ENCODE results near the gene TCTN1.
"Not testable (repeated sequence)": the region's sequence is repeated elsewhere in the genome, so short reads cannot be mapped to it uniquely, and the experiment has no call there.

Gene TCTN1

DNA sequence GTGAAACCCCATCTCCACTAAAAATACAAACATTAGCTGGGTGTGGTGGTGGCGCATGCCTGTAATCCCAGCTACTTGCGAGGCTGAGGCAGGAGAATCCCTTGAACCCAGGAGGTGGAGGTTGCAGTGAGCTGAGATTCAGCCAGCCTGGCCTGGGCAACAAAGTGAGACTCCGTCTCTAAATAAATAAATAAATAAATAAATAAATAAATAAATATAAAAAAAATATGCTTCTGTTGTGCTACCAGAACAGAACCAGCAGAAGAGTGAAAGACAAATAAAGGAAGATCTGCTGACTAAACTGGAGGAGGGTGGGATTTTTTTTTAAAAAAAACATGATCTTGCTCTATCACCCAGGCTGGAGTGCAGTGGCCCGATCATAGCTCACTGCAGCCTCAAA lies 21.0 kb upstream of the TCTN1 start:
- POLR2A ChIA-PET; DNase-seq; H3K27me3 ChIP-seq (replicated peaks in 2 of 5; ENCODE audit: control insufficient read depth in 4 of 5, insufficient read depth in 5 of 5, low read length in 4 of 5); H3K4me3 ChIP-seq (ENCODE audit: control insufficient read depth in 1 of 7, extremely low read depth in 1 of 7, insufficient read depth in 4 of 7, low read depth in 2 of 7, low read length in 6 of 7); H3K27ac ChIP-seq (ENCODE audit: insufficient read depth in 1 of 2, low read depth in 1 of 2, low read length in 2 of 2, poor library complexity in 1 of 2, severe bottlenecking in 2 of 2); H3K36me3 ChIP-seq (ENCODE audit: control insufficient read depth in 4 of 4, insufficient read depth in 4 of 4, low read length in 3 of 4); H3K9me3 ChIP-seq (ENCODE audit: control extremely low read depth in 1 of 5, control insufficient read depth in 4 of 5, insufficient read depth in 2 of 5, low read depth in 1 of 5, low read length in 4 of 5): not testable (repeated sequence)
- H3K4me1 ChIP-seq (ENCODE audit: control extremely low read depth in 1 of 4, control insufficient read depth in 4 of 4, insufficient read depth in 4 of 4, low read length in 3 of 4) = peaks cover 11 to 30% (median 25%) of the 10 kb centered on the region in 4 experiments
- CTCF ChIA-PET = interaction anchor here (1.1 to 5.7 kb wide), 5 partner anchors 9 to 53 kb away, joined by 3 to 41 read pairs (median 6); no protein-coding TSS in a partner anchor
- WGBS (ENCODE audit: insufficient coverage) = 100% methylated on average over 1 of the region's 4 CpGs

DNA sequence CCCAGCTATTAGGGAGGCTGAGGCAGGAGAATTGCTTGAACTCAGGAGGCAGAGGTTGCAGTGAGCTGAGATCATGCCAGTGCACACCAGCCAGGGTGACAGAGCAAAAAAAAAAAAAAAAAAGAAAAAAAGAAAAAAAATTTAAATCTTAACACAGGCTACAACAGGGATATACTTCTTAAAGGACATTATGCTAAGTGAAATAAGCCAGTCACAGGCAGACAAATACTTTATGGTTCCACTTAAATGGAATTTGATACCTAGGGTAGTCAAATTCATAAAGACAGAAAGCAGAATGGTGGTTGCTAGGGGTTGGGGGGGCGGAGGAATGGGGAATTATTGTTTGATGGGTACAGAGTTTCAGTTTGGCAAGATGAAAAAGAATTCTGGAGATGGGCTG lies 16.0 kb upstream of the TCTN1 start:
- no peak for DNase-seq
- Histone ChIP-seq H3K4me3 (ENCODE audit: control insufficient read depth in 1 of 7, extremely low read depth in 1 of 7, insufficient read depth in 4 of 7, low read depth in 2 of 7, low read length in 6 of 7) (no peak overlapping the region), H3K4me1 (ENCODE audit: control extremely low read depth in 1 of 4, control insufficient read depth in 4 of 4, insufficient read depth in 4 of 4, low read length in 3 of 4) (peaks cover 0 to 9% (median 8%) of the 10 kb centered on the region in 4 experiments), H3K27ac (ENCODE audit: insufficient read depth in 1 of 2, low read depth in 1 of 2, low read length in 2 of 2, poor library complexity in 1 of 2, severe bottlenecking in 2 of 2) (no peak overlapping the region), H3K36me3 (ENCODE audit: control insufficient read depth in 4 of 4, insufficient read depth in 4 of 4, low read length in 3 of 4) (no peaks in the 10 kb centered on the region), H3K27me3 (replicated peaks in 2 of 5; ENCODE audit: control insufficient read depth in 4 of 5, insufficient read depth in 5 of 5, low read length in 4 of 5) (no peaks in the 10 kb centered on the region), H3K9me3 (ENCODE audit: control extremely low read depth in 1 of 5, control insufficient read depth in 4 of 5, insufficient read depth in 2 of 5, low read depth in 1 of 5, low read length in 4 of 5) (no peaks in the 10 kb centered on the region)
- ChIA-PET POLR2A (no interaction called here), CTCF (interaction anchor here (1.7 to 9.6 kb wide), 6 partner anchors 12 to 147 kb away, joined by 6 to 280 read pairs (median 102); partner anchors contain the start of gene ARPC3)
- WGBS (ENCODE audit: insufficient coverage) = no CpG with 5 or more reads among the region's 1 CpG

GRCh38 chr12:110599334-110599733 lies 14.6 kb upstream of the TCTN1 start:
- H3K27ac ChIP-seq (ENCODE audit: insufficient read depth in 1 of 2, low read depth in 1 of 2, low read length in 2 of 2, poor library complexity in 1 of 2, severe bottlenecking in 2 of 2) = no peak overlapping the region
- no peak overlapping the region for H3K4me3 ChIP-seq (ENCODE audit: control insufficient read depth in 1 of 7, extremely low read depth in 1 of 7, insufficient read depth in 4 of 7, low read depth in 2 of 7, low read length in 6 of 7)
- H3K4me1 ChIP-seq (ENCODE audit: control extremely low read depth in 1 of 4, control insufficient read depth in 4 of 4, insufficient read depth in 4 of 4, low read length in 3 of 4) = peaks cover 0 to 9% (median 8%) of the 10 kb centered on the region in 4 experiments
- H3K9me3 ChIP-seq (ENCODE audit: control extremely low read depth in 1 of 5, control insufficient read depth in 4 of 5, insufficient read depth in 2 of 5, low read depth in 1 of 5, low read length in 4 of 5) = no peaks in the 10 kb centered on the region
- ChIA-PET CTCF (interaction anchor here (0.6 to 9.6 kb wide), 17 partner anchors 13 to 508 kb away, joined by 3 to 280 read pairs (median 33); partner anchors contain the start of genes ARPC3, FAM216A, GPN3 and TCTN1), POLR2A (interaction anchor here (0.6 kb wide), 1 partner anchor 150 kb away, joined by 3 read pairs; no protein-coding TSS in a partner anchor)
- DNase-seq = peak in 2 of 3 donors; percentile 33 to 35
- H3K36me3 ChIP-seq (ENCODE audit: control insufficient read depth in 4 of 4, insufficient read depth in 4 of 4, low read length in 3 of 4) = no peaks in the 10 kb centered on the region
- WGBS (ENCODE audit: insufficient coverage) = 17% methylated on average over 1 of the region's 4 CpGs
- no peaks in the 10 kb centered on the region for H3K27me3 ChIP-seq (replicated peaks in 2 of 5; ENCODE audit: control insufficient read depth in 4 of 5, insufficient read depth in 5 of 5, low read length in 4 of 5)

DNA sequence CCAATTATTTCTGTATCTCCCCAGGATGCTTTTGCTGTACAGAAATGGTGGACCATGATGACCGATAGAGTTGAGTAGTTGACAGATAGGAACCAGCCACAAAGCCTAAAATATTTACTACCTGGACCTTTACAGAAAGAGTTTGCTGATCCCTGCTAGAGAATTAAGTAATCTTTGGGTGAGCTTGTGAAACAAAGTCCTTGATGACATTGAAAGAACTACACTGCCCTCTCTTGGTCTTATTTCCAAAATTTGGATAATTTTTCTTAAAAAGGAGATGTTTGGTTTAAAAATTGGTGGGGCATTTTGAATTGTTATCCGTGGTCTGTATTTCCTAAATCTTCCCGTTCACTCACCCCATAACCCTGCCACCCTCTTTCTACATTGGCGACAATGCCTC lies 13.7 kb upstream of the TCTN1 start:
- Histone ChIP-seq H3K27ac (ENCODE audit: insufficient read depth in 1 of 2, low read depth in 1 of 2, low read length in 2 of 2, poor library complexity in 1 of 2, severe bottlenecking in 2 of 2) (no peak overlapping the region), H3K4me3 (ENCODE audit: control insufficient read depth in 1 of 7, extremely low read depth in 1 of 7, insufficient read depth in 4 of 7, low read depth in 2 of 7, low read length in 6 of 7) (no peak overlapping the region), H3K4me1 (ENCODE audit: control extremely low read depth in 1 of 4, control insufficient read depth in 4 of 4, insufficient read depth in 4 of 4, low read length in 3 of 4) (peaks cover 2 to 13% (median 11%) of the 10 kb centered on the region in 4 experiments), H3K27me3 (replicated peaks in 2 of 5; ENCODE audit: control insufficient read depth in 4 of 5, insufficient read depth in 5 of 5, low read length in 4 of 5) (no peaks in the 10 kb centered on the region), H3K9me3 (ENCODE audit: control extremely low read depth in 1 of 5, control insufficient read depth in 4 of 5, insufficient read depth in 2 of 5, low read depth in 1 of 5, low read length in 4 of 5) (no peaks in the 10 kb centered on the region), H3K36me3 (ENCODE audit: control insufficient read depth in 4 of 4, insufficient read depth in 4 of 4, low read length in 3 of 4) (no peaks in the 10 kb centered on the region)
- CTCF ChIA-PET = interaction anchor here (0.6 to 9.6 kb wide), 26 partner anchors 8 to 520 kb away, joined by 3 to 280 read pairs (median 10); partner anchors contain the start of genes ARPC3, FAM216A, GPN3 and TCTN1
- POLR2A ChIA-PET = interaction anchor here (0.6 to 1.0 kb wide), 2 partner anchors 19 to 150 kb away, joined by 3 read pairs; no protein-coding TSS in a partner anchor
- peak; percentile 70 to 81 (median 74) for DNase-seq
- no CpG with 5 or more reads among the region's 4 CpGs for WGBS (ENCODE audit: insufficient coverage)

DNA sequence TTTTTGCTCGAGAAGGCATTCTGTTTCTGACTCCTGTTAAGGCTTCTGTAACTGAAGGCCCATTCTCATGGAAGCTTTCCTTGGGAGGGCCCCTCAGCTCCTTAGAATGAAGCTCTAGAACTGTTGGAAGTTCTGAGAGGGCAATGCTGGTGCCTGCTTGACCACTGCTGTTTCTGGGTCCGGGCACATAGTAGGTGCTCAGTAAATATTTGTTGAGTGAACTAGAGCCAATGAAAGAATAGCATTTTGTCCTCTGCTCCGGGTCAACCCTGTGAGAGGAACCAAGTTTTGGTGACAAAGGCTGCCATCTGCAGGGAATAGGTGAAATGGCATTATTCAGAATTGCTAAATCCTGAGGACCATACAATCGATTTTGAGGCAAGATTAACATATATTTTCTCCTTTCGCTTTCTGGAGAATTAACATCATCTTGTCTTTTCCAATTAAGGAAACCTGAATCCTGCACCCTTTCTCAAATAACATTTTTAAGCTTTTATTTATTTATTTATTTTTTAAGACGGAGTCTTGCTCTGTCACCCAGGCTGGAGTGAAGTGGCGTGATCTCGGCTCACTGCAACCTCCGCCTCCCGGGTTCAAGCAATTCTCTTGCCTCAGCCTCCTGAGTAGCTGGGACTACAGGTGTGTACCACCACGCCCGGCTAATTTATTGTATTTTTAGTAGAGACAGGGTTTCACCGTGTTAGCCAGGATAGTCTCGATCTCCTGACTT lies 11.7 kb upstream of the TCTN1 start:
- H3K4me3 ChIP-seq (ENCODE audit: control insufficient read depth in 1 of 7, extremely low read depth in 1 of 7, insufficient read depth in 4 of 7, low read depth in 2 of 7, low read length in 6 of 7); H3K36me3 ChIP-seq (ENCODE audit: control insufficient read depth in 4 of 4, insufficient read depth in 4 of 4, low read length in 3 of 4); H3K9me3 ChIP-seq (ENCODE audit: control extremely low read depth in 1 of 5, control insufficient read depth in 4 of 5, insufficient read depth in 2 of 5, low read depth in 1 of 5, low read length in 4 of 5); H3K27ac ChIP-seq (ENCODE audit: insufficient read depth in 1 of 2, low read depth in 1 of 2, low read length in 2 of 2, poor library complexity in 1 of 2, severe bottlenecking in 2 of 2); H3K27me3 ChIP-seq (replicated peaks in 2 of 5; ENCODE audit: control insufficient read depth in 4 of 5, insufficient read depth in 5 of 5, low read length in 4 of 5): not testable (repeated sequence)
- peak; percentile 63 to 74 (median 73) for DNase-seq
- CTCF ChIA-PET = interaction anchor here (0.9 to 9.6 kb wide), 26 partner anchors 10 to 291 kb away, joined by 3 to 280 read pairs (median 10); partner anchors contain the start of genes ARPC3, FAM216A, GPN3 and TCTN1
- WGBS (ENCODE audit: insufficient coverage) = 65% methylated on average over 13 of the region's 14 CpGs
- POLR2A ChIA-PET = interaction anchor here (0.6 to 0.9 kb wide), 3 partner anchors 47 to 153 kb away, joined by 3 to 4 read pairs (median 3); no protein-coding TSS in a partner anchor
- H3K4me1 ChIP-seq (ENCODE audit: control extremely low read depth in 1 of 4, control insufficient read depth in 4 of 4, insufficient read depth in 4 of 4, low read length in 3 of 4) = peaks cover 5 to 20% (median 15%) of the 10 kb centered on the region in 4 experiments

DNA sequence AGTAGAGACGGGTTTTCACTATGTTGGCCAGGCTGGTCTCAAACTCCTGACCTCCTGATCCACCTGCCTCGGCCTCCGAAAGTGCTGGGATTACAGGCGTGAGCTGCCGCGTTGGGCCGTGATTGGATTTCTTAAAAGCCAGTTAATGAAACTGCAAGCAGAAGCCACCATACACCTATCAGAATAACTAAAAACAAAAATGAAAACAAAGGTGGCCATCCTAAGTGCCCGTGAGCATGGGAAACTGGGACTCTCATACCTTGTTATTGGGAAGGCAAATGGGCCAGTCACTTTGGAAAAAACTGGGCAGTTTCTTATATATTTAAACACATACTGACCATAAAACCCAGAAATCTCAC lies 7.7 kb upstream of the TCTN1 start:
- 88% methylated on average over 8 of the region's 8 CpGs for WGBS (ENCODE audit: insufficient coverage)
- no peaks in the 10 kb centered on the region for H3K9me3 ChIP-seq (ENCODE audit: control extremely low read depth in 1 of 5, control insufficient read depth in 4 of 5, insufficient read depth in 2 of 5, low read depth in 1 of 5, low read length in 4 of 5)
- ChIA-PET CTCF (interaction anchor here (0.8 to 9.1 kb wide), 4 partner anchors 44 to 156 kb away, joined by 4 to 280 read pairs (median 122); partner anchors contain the start of gene ARPC3), POLR2A (interaction anchor here (0.6 to 1.0 kb wide), 2 partner anchors 104 to 222 kb away, joined by 3 read pairs; partner anchors contain the start of gene RAD9B)
- DNase-seq = no peak
- H3K27me3 ChIP-seq (replicated peaks in 2 of 5; ENCODE audit: control insufficient read depth in 4 of 5, insufficient read depth in 5 of 5, low read length in 4 of 5) = no peaks in the 10 kb centered on the region
- H3K36me3 ChIP-seq (ENCODE audit: control insufficient read depth in 4 of 4, insufficient read depth in 4 of 4, low read length in 3 of 4) = no peaks in the 10 kb centered on the region
- H3K27ac ChIP-seq (ENCODE audit: insufficient read depth in 1 of 2, low read depth in 1 of 2, low read length in 2 of 2, poor library complexity in 1 of 2, severe bottlenecking in 2 of 2) = peak overlapping the region; percentile 89 to 92
- H3K4me3 ChIP-seq (ENCODE audit: control insufficient read depth in 1 of 7, extremely low read depth in 1 of 7, insufficient read depth in 4 of 7, low read depth in 2 of 7, low read length in 6 of 7) = peak overlapping the region in 6 of 7 experiments; percentile 13 to 85 (median 62)
- H3K4me1 ChIP-seq (ENCODE audit: control extremely low read depth in 1 of 4, control insufficient read depth in 4 of 4, insufficient read depth in 4 of 4, low read length in 3 of 4) = peaks cover 2 to 12% (median 8%) of the 10 kb centered on the region in 4 experiments
